ENCODE data around the gene CAPN10.

CAPN10 gene

GRCh38 chr2:240575101-240575965 is 11.2 kb upstream of the CAPN10 start:
- FAIRE-seq = no peak

GRCh38 chr2:240576036-240576435 is 10.5 kb upstream of the CAPN10 start:
- FAIRE-seq = no peak

- FAIRE-seq = no peak
Measured at GRCh38 chr2:240576436-240577205, 9.9 kb upstream of the CAPN10 start.

GRCh38 chr2:240577281-240578109 is 9.0 kb upstream of the CAPN10 start:
- no peak for FAIRE-seq

- no peak for FAIRE-seq
Measured at GRCh38 chr2:240578110-240578450, 8.5 kb upstream of the CAPN10 start.

GRCh38 chr2:240578488-240578887 is 8.0 kb upstream of the CAPN10 start:
- FAIRE-seq = no peak

- no peak for FAIRE-seq
Measured at GRCh38 chr2:240579071-240579762, 7.3 kb upstream of the CAPN10 start.

GRCh38 chr2:240579771-240580614 is 6.5 kb upstream of the CAPN10 start:
- no peak for FAIRE-seq

- no peak for FAIRE-seq
Measured at GRCh38 chr2:240581811-240582210, 4.7 kb upstream of the CAPN10 start.

GRCh38 chr2:240582781-240583180 is 3.8 kb upstream of the CAPN10 start:
- FAIRE-seq = no peak

GRCh38 chr2:240583774-240584173 is 2.8 kb upstream of the CAPN10 start:
- no peak for FAIRE-seq

GRCh38 chr2:240584486-240585031 is 2.0 kb upstream of the CAPN10 start:
- FAIRE-seq = no peak

- FAIRE-seq = no peak
Measured at GRCh38 chr2:240585101-240585500, 1.4 kb upstream of the CAPN10 start.

- FAIRE-seq = no peak
Measured at GRCh38 chr2:240585681-240586197, 795 bp upstream of the CAPN10 start.

- FAIRE-seq = no peak
Measured at GRCh38 chr2:240586919-240587800, 626 bp downstream of the CAPN10 start.

- FAIRE-seq = no peak
Measured at GRCh38 chr2:240588006-240588655, 1.6 kb downstream of the CAPN10 start.

- no peak for FAIRE-seq
Measured at GRCh38 chr2:240588669-240589068, 2.1 kb downstream of the CAPN10 start.

- FAIRE-seq = no peak
Measured at GRCh38 chr2:240589375-240589774, 2.8 kb downstream of the CAPN10 start.

GRCh38 chr2:240589850-240590525 is 3.5 kb downstream of the CAPN10 start:
- no peak for FAIRE-seq
